K562 (cell line): ENCODE data around the gene PBXIP1. TPM values are rescaled to one million over a fixed set of nuclear protein-coding genes. Genes with fewer than 3 reads are reported as not detected.

ENCODE experiments used
- ATAC-seq: fragments of 200-7000 bp; cut with Tn5 transposase; 3 replicates; pipeline ENCODE4 v1.9.1; 2020; ENCODE audit warnings: moderate library complexity
- BruUV-seq: library from RNA; stranded (reverse); fragments of 400-500 nt; replicated peaks from 2 replicates; lab custom pipeline; 2021; lab: Mats Ljungman, UMichigan
- CTCF ChIA-PET: fragments of 300-600 bp; formaldehyde crosslinking; extraction: SDS; loops from one replicate; lab custom pipeline; 2021; ENCODE audit warnings: low intra/inter-chr PET ratio; lab: Yijun Ruan, JAX
- POLR2A ChIA-PET: fragments of 300-600, 350-650 bp; sonication (Branson Sonifier 250); formaldehyde crosslinking; extraction: SDS; loops from one replicate; lab custom pipeline; 2021; ENCODE audit warnings: antibody characterized with exemption, inconsistent platforms; lab: Yijun Ruan, JAX
- DNase-seq, 4 experiments: peaks; one replicate each; pipeline versions ENCODE4 v3.0.0 to v3.0.0-alpha.2; 2011 to 2018; ENCODE audit warnings: low spot score in 3 of 4, mixed read lengths in 3 of 4; ENCODE audit errors: extremely low read depth in 1 of 4
- FAIRE-seq: peaks from 2 replicates; lab custom pipeline; 2011; peaks lifted over from hg19 to GRCh38; lab: Jason Lieb, UNC
- H2AFZ ChIP-seq: 2 replicates; pipeline ENCODE4 v1.6.0; 2011; ENCODE audit warnings: low read depth, low read length, control low read depth, inconsistent platforms
- H3K27ac ChIP-seq: fragments of 200-600 bp; 3 replicates; pipeline ENCODE4 v1.8.0; 2011; ENCODE audit warnings: low read depth, mild to moderate bottlenecking, control low read depth, inconsistent platforms, low read length, moderate library complexity, mixed read lengths; ENCODE audit errors: extremely low read depth
- H3K27me3 ChIP-seq, 2 experiments: fragments of 300-600 bp in 1 of 2; 2 replicates in 1 of 2; 3 replicates in 1 of 2; pipeline versions ENCODE4 v1.6.0 to v1.8.0; 2011; ENCODE audit warnings: inconsistent platforms in 2 of 2, low read length in 2 of 2, mild to moderate bottlenecking in 1 of 2, mixed read lengths in 1 of 2, moderate library complexity in 1 of 2; ENCODE audit not compliant: control insufficient read depth in 2 of 2, insufficient read depth in 2 of 2
- H3K36me3 ChIP-seq: fragments of 300-600 bp; 3 replicates; pipeline ENCODE4 v1.8.0; 2011; ENCODE audit warnings: mild to moderate bottlenecking, low read length, inconsistent platforms; ENCODE audit not compliant: control insufficient read depth, insufficient read depth
- H3K4me1 ChIP-seq, 2 experiments: fragments of 200-600 bp in 1 of 2; replicated peaks in 1 of 2; 2 replicates in 1 of 2; 3 replicates in 1 of 2; pipeline versions ENCODE4 v1.5.1 to v1.8.0; 2011; ENCODE audit warnings: inconsistent platforms in 2 of 2, low read length in 2 of 2, mild to moderate bottlenecking in 1 of 2, mixed read lengths in 1 of 2, moderate library complexity in 1 of 2; ENCODE audit not compliant: control insufficient read depth in 2 of 2, insufficient read depth in 2 of 2
- H3K4me2 ChIP-seq: 2 replicates; pipeline ENCODE4 v1.6.1; 2011; ENCODE audit warnings: low read length, control low read depth, inconsistent platforms, mixed read lengths; ENCODE audit not compliant: insufficient read depth
- H3K4me3 ChIP-seq: fragments of 200-600 bp; sonication (generic), shearing (Covaris generic); 2 replicates; pipeline ENCODE4 v1.5.1; 2016; ENCODE audit warnings: control low read depth, inconsistent platforms
- H3K79me2 ChIP-seq: fragments of 200-600 bp; 3 replicates; pipeline ENCODE4 v1.8.0; 2011; ENCODE audit warnings: low read length, inconsistent platforms; ENCODE audit not compliant: control insufficient read depth, insufficient read depth
- H3K9ac ChIP-seq, 2 experiments: 2 replicates each; pipeline versions ENCODE4 v1.6.0 to v1.6.1; 2011; ENCODE audit warnings: low read depth in 2 of 2, low read length in 2 of 2, control low read depth in 1 of 2, inconsistent platforms in 1 of 2, mild to moderate bottlenecking in 1 of 2, mixed read lengths in 1 of 2; ENCODE audit not compliant: insufficient read depth in 1 of 2
- H3K9me1 ChIP-seq: one replicate; pipeline ENCODE4 v1.6.0; 2011; ENCODE audit warnings: inconsistent platforms, mild to moderate bottlenecking, low read length, moderate library complexity; ENCODE audit not compliant: control insufficient read depth, insufficient read depth
- H3K9me3 ChIP-seq: replicated peaks from 2 replicates; pipeline ENCODE4 v1.5.1; 2011; ENCODE audit warnings: low read depth, low read length, inconsistent platforms; ENCODE audit not compliant: control insufficient read depth, insufficient read depth
- H4K20me1 ChIP-seq: replicated peaks from 2 replicates; pipeline ENCODE4 v1.6.1; 2011; ENCODE audit warnings: low read length, inconsistent platforms, mixed read lengths; ENCODE audit not compliant: control insufficient read depth, insufficient read depth
- ATF4 ChIP-seq: fragments of 450-650 bp; formaldehyde crosslinking; IDR thresholded peaks from 2 replicates; pipeline ENCODE4 v1.4.0; 2022; ENCODE audit warnings: mild to moderate bottlenecking, moderate library complexity
- CEBPG ChIP-seq, 3 experiments: fragments of 200-800 bp in 1 of 3; sonication (Bioruptor generic) in 1 of 3; sonication (generic) in 1 of 3; formaldehyde crosslinking in 1 of 3; IDR thresholded peaks in 2 of 3; conservative IDR thresholded peaks in 1 of 3; 2 replicates each; pipeline versions ENCODE4 v1.6.1 to v1.8.0; 2016 to 2022; ENCODE audit warnings: missing compliant biosample characterization in 2 of 3, missing genetic modification characterization in 2 of 3, mild to moderate bottlenecking in 1 of 3, missing genetic modification reagents in 1 of 3
- DNMT1 ChIP-seq: fragments of 450-650 bp; IDR thresholded peaks from 2 replicates; pipeline ENCODE4 v1.6.1; 2016; ENCODE audit warnings: antibody characterized with exemption, mild to moderate bottlenecking
- FOXA3 ChIP-seq, 2 experiments: fragments of 450-650 bp in 1 of 2; sonication (generic) in 1 of 2; formaldehyde crosslinking; IDR thresholded peaks in 1 of 2; conservative IDR thresholded peaks in 1 of 2; 2 replicates each; pipeline versions ENCODE4 v1.4.0 to v1.8.0; 2020 to 2022; ENCODE audit warnings: mild to moderate bottlenecking in 2 of 2, missing genetic modification reagents in 1 of 2
- FOXP4 ChIP-seq: sonication (generic); formaldehyde crosslinking; IDR thresholded peaks from 2 replicates; pipeline ENCODE4 v1.8.0; 2022; ENCODE audit warnings: mild to moderate bottlenecking, missing genetic modification reagents, borderline replicate concordance
- MAFG ChIP-seq: fragments of 450-650 bp; conservative IDR thresholded peaks from 2 replicates; pipeline ENCODE4 v1.6.1; 2016; ENCODE audit warnings: missing genetic modification characterization, missing compliant biosample characterization
- RCOR1 ChIP-seq, 2 experiments: IDR thresholded peaks; 2 replicates each; pipeline ENCODE4 v1.6.1; 2012; ENCODE audit warnings: low read depth in 2 of 2, low read length in 2 of 2, borderline replicate concordance in 1 of 2, improper control_type of control experiment in 1 of 2
- SP2 ChIP-seq: IDR thresholded peaks from 2 replicates; pipeline ENCODE4 v1.6.1; 2011; ENCODE audit warnings: mild to moderate bottlenecking, low read depth, low read length, moderate library complexity; ENCODE audit not compliant: poor library complexity, severe bottlenecking; ENCODE audit errors: extremely low read depth
- THAP12 ChIP-seq: fragments of 250-450 bp; sonication (Bioruptor Pico); IDR thresholded peaks from 2 replicates; pipeline ENCODE4 v1.9.0; 2021; ENCODE audit warnings: mild to moderate bottlenecking, inconsistent platforms
- THRAP3 ChIP-seq: fragments of 450-650 bp; IDR thresholded peaks from 2 replicates; pipeline ENCODE4 v1.6.1; 2016; ENCODE audit warnings: mild to moderate bottlenecking, inconsistent platforms, borderline replicate concordance
- ZNF143 ChIP-seq: sonication (generic); formaldehyde crosslinking; IDR thresholded peaks from 2 replicates; pipeline ENCODE4 v1.9.0; 2022; ENCODE audit warnings: mild to moderate bottlenecking, missing genetic modification reagents
- ZNF740 ChIP-seq, 3 experiments: fragments of 200-800 bp in 1 of 3; sonication (Bioruptor generic) in 1 of 3; sonication (generic) in 1 of 3; formaldehyde crosslinking in 1 of 3; IDR thresholded peaks; 2 replicates each; pipeline versions ENCODE4 v1.6.1 to v1.8.0; 2016 to 2022; ENCODE audit warnings: mild to moderate bottlenecking in 2 of 3, missing compliant biosample characterization in 2 of 3, missing genetic modification characterization in 2 of 3, missing genetic modification reagents in 1 of 3
- WGBS: fragments of 100-300 bp; shearing (Covaris generic); methylation state at CpG from one replicate; pipeline ENCODE4 v1.1.6; 2016; ENCODE audit warnings: low coverage, mixed read lengths; ENCODE audit not compliant: insufficient coverage; ENCODE audit errors: missing lambda C conversion rate; 5-methylcytosine and 5-hydroxymethylcytosine counted together
- in situ Hi-C: fragments of 300-500 bp; cut with MboI; formaldehyde crosslinking; loops from 4 replicates; pipeline ENCODE4 v1.15.0; 2018; ENCODE audit warnings: inconsistent platforms, mixed read lengths
- intact Hi-C: fragments of 100-400 bp; cut with micrococcal nuclease; formaldehyde crosslinking; loops from 2 replicates; pipeline ENCODE4 v1.14.2; 2022
- polyA plus RNA-seq, 8 experiments: library from polyadenylated mRNA; depleted of rRNA in 4 of 8; stranded (reverse) in 5 of 8; unstranded in 3 of 8; fragments of >200 nt; fragmentation: Nextera tagmentation in 2 of 8; fragmentation: Illumina TruSeq in 1 of 8; extraction: Ambion mirVana in 2 of 8; extraction: Trizol in 1 of 8; gene quantifications; 2 replicates each; pipeline versions ENCODE4 v1.2.1 to v1.2.3, GENCODE V29; 2011 to 2014; ENCODE audit warnings: inconsistent platforms in 1 of 8, missing spikeins in 1 of 8
- total RNA-seq, 7 experiments: library from RNA; depleted of rRNA in 6 of 7; stranded (reverse); fragments of >200 nt in 6 of 7; fragmentation: Illumina TruSeq in 2 of 7; extraction: Trizol in 2 of 7; gene quantifications; 2 replicates each; pipeline versions ENCODE4 v1.2.1 to v1.2.3, GENCODE V29; 2011 to 2021; ENCODE audit warnings: low replicate concordance in 1 of 7

PBXIP1 gene
- total and polyA plus RNA-seq, 9 of the 15 experiments (the other 6 are each of a cell fraction or from before 2014, with no cell fraction given): 0.13 to 8.3 (median 5.8) TPM

GRCh38 chr1:154969246-154969645 lies 13.3 kb upstream of the PBXIP1 start:
- no peaks in the 10 kb centered on the region for H3K9me1 ChIP-seq
- BruUV-seq: no TSS peak
- H3K9me3 ChIP-seq: no peaks in the 10 kb centered on the region
- peaks cover 36 to 50% of the 10 kb centered on the region in 2 experiments; a peak in 4 of 5 replicates for H3K4me1 ChIP-seq
- peaks cover 54% of the 10 kb centered on the region for H3K36me3 ChIP-seq
- H3K4me3 ChIP-seq: no peak overlapping the region; the same call in 1 of the 2 replicates
- 0 out of 3 replicates have a peak overlapping the region, but pooled peaks have one; percentile 33 for H3K27ac ChIP-seq
- no peak overlapping the region for H2AFZ ChIP-seq
- ATAC-seq (no peak), DNase-seq (no peak), FAIRE-seq (no peak)
- H4K20me1 ChIP-seq: no peaks in the 10 kb centered on the region
- peaks cover 42% of the 10 kb centered on the region for H3K79me2 ChIP-seq
- H3K9ac ChIP-seq: peak overlapping the region in 1 of 2 experiments; percentile 68; a peak in 1 of 4 replicates
- peak overlapping the region; percentile 46; the same call in 1 of the 2 replicates for H3K4me2 ChIP-seq
- in situ Hi-C loops: no loop called here
- ChIA-PET CTCF (no interaction called here), POLR2A (interaction anchor here (0.7 to 6.2 kb wide), 5 partner anchors 10 to 275 kb away, joined by 3 to 43 read pairs (median 4); partner anchors contain the start of genes FLAD1 and LENEP)
- intact Hi-C loops: no loop called here
- WGBS: 54% methylated on average over 4 of the region's 5 CpGs
- no peaks in the 10 kb centered on the region; a peak in 1 of 5 replicates for H3K27me3 ChIP-seq
- no peak for TF ChIP-seq FOXP4 (CRISPR knock-in tag)
- no peak for TF ChIP-seq DNMT1
- TF ChIP-seq RCOR1 (IDR thresholded peaks at IDR 0.05; ENCODE audit: borderline replicate concordance in 1 of 2, low read depth in 2 of 2, low read length in 2 of 2): no peak
- no peak for TF ChIP-seq THRAP3
- no peak for TF ChIP-seq ZNF143
- TF ChIP-seq THAP12 (CRISPR knock-in tag): no peak
- TF ChIP-seq MAFG (tag): no peak
- TF ChIP-seq ZNF740 (CRISPR knock-in tag; IDR thresholded peaks at IDR 0.05): no peak
- TF ChIP-seq ZNF740 (tag; IDR thresholded peaks at IDR 0.05): no peak
- TF ChIP-seq CEBPG (CRISPR knock-in tag; IDR thresholded peaks at IDR 0.05): no peak
- TF ChIP-seq CEBPG (tag; conservative IDR thresholded peaks at IDR 0.05 in 1 of 2, IDR thresholded peaks at IDR 0.05 in 1 of 2): no peak
- TF ChIP-seq SP2: no peak
- TF ChIP-seq FOXA3 (CRISPR knock-in tag; conservative IDR thresholded peaks at IDR 0.05 in 1 of 2, IDR thresholded peaks at IDR 0.05 in 1 of 2): no peak
- no peak for TF ChIP-seq ATF4 (CRISPR knock-in tag)
